ENCODE data around the gene RAB1B.

RAB1B gene

DNA sequence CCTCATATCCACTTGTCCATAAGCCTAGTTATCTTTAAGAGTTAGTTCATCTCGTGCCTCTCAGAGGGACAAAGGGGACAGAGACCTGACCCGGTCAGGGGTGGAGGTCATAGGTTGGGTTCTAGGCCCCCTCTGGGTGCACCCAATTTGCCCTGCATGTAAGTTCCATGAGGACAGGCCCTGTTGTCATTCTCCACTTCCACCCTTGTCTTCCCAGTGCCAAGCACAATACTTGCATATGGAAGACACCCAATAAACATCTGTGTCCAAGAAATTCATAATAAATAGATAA lies 21.8 kb downstream of the RAB1B start:
- H3K4me1 ChIP-seq (ENCODE audit: insufficient read depth, low read length, poor library complexity, severe bottlenecking), result peaks cover 22% of the 10 kb centered on the region
- no peak overlapping the region for H2AFZ ChIP-seq (ENCODE audit: low read length)
- peak overlapping the region; percentile 78 for H3K4me2 ChIP-seq (ENCODE audit: low read depth, low read length, poor library complexity, severe bottlenecking)
- no peaks in the 10 kb centered on the region for H3K9me3 ChIP-seq (ENCODE audit: insufficient read depth, low read depth, low read length)
- no peaks in the 10 kb centered on the region for H3K27me3 ChIP-seq (ENCODE audit: insufficient read depth, low read length, poor library complexity, severe bottlenecking)
- TF ChIP-seq, protein P1, sequence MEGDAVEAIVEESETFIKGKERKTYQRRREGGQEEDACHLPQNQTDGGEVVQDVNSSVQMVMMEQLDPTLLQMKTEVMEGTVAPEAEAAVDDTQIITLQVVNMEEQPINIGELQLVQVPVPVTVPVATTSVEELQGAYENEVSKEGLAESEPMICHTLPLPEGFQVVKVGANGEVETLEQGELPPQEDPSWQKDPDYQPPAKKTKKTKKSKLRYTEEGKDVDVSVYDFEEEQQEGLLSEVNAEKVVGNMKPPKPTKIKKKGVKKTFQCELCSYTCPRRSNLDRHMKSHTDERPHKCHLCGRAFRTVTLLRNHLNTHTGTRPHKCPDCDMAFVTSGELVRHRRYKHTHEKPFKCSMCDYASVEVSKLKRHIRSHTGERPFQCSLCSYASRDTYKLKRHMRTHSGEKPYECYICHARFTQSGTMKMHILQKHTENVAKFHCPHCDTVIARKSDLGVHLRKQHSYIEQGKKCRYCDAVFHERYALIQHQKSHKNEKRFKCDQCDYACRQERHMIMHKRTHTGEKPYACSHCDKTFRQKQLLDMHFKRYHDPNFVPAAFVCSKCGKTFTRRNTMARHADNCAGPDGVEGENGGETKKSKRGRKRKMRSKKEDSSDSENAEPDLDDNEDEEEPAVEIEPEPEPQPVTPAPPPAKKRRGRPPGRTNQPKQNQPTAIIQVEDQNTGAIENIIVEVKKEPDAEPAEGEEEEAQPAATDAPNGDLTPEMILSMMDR (conservative IDR thresholded peaks at IDR 0.05; ENCODE audit: low read length), result no peak
- no peak for TF ChIP-seq EZH2phosphoT487 (IDR thresholded peaks at IDR 0.05; ENCODE audit: borderline replicate concordance)
- H3K36me3 ChIP-seq (ENCODE audit: insufficient read depth, low read length), result no peaks in the 10 kb centered on the region
- no peak overlapping the region for H3K9ac ChIP-seq (ENCODE audit: low read depth, low read length, poor library complexity, severe bottlenecking)
- no peaks in the 10 kb centered on the region for H3F3A ChIP-seq (ENCODE audit: low read depth)
- H3K4me3 ChIP-seq (ENCODE audit: low read length, poor library complexity, severe bottlenecking), result peak overlapping the region; percentile 95
- H3K79me2 ChIP-seq (ENCODE audit: insufficient read depth, low read length), result peaks cover 14% of the 10 kb centered on the region
- H3K9me2 ChIP-seq (replicated peaks; ENCODE audit: low read depth, low read length), result no peaks in the 10 kb centered on the region
- no peaks in the 10 kb centered on the region for H4K20me1 ChIP-seq (ENCODE audit: insufficient read depth, low read length, poor library complexity, severe bottlenecking)

DNA sequence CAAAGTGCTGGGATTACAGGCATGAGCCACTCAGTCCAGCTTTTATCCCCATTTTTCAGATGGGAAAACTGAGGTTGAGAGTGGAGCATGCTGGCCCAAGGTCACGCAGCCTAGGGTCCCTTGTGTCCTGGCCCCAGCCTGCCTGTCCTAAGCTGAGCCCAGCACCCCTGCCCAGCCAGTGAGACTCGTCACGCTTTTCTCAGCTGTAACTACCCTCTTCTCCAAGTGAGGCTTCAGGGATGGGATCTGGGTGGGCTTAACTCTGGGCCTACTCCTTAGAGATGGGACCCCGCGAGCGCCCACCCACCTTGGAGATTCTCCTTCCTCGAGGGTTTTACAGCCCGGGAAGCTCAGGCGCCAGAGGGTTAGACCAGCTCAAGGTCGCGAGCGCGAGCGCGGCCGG lies 22.9 kb downstream of the RAB1B start:
- TF ChIP-seq EZH2phosphoT487 (IDR thresholded peaks at IDR 0.05; ENCODE audit: borderline replicate concordance), result no peak
- TF ChIP-seq, protein P1 (conservative IDR thresholded peaks at IDR 0.05; ENCODE audit: low read length), result no peak
- H3K4me1 ChIP-seq (ENCODE audit: insufficient read depth, low read length, poor library complexity, severe bottlenecking), result peaks cover 22% of the 10 kb centered on the region
- H2AFZ ChIP-seq (ENCODE audit: low read length), result no peak overlapping the region
- no peaks in the 10 kb centered on the region for H3K36me3 ChIP-seq (ENCODE audit: insufficient read depth, low read length)
- H3K4me3 ChIP-seq (ENCODE audit: low read length, poor library complexity, severe bottlenecking), result no peak overlapping the region
- H3K9ac ChIP-seq (ENCODE audit: low read depth, low read length, poor library complexity, severe bottlenecking), result no peak overlapping the region
- H3K4me2 ChIP-seq (ENCODE audit: low read depth, low read length, poor library complexity, severe bottlenecking), result no peak overlapping the region
- H3K79me2 ChIP-seq (ENCODE audit: insufficient read depth, low read length), result peaks cover 14% of the 10 kb centered on the region
- no peaks in the 10 kb centered on the region for H3K27me3 ChIP-seq (ENCODE audit: insufficient read depth, low read length, poor library complexity, severe bottlenecking)
- H3K9me3 ChIP-seq (ENCODE audit: insufficient read depth, low read depth, low read length), result no peaks in the 10 kb centered on the region
- H4K20me1 ChIP-seq (ENCODE audit: insufficient read depth, low read length, poor library complexity, severe bottlenecking), result no peaks in the 10 kb centered on the region
- H3F3A ChIP-seq (ENCODE audit: low read depth), result no peaks in the 10 kb centered on the region
- no peaks in the 10 kb centered on the region for H3K9me2 ChIP-seq (replicated peaks; ENCODE audit: low read depth, low read length)

DNA sequence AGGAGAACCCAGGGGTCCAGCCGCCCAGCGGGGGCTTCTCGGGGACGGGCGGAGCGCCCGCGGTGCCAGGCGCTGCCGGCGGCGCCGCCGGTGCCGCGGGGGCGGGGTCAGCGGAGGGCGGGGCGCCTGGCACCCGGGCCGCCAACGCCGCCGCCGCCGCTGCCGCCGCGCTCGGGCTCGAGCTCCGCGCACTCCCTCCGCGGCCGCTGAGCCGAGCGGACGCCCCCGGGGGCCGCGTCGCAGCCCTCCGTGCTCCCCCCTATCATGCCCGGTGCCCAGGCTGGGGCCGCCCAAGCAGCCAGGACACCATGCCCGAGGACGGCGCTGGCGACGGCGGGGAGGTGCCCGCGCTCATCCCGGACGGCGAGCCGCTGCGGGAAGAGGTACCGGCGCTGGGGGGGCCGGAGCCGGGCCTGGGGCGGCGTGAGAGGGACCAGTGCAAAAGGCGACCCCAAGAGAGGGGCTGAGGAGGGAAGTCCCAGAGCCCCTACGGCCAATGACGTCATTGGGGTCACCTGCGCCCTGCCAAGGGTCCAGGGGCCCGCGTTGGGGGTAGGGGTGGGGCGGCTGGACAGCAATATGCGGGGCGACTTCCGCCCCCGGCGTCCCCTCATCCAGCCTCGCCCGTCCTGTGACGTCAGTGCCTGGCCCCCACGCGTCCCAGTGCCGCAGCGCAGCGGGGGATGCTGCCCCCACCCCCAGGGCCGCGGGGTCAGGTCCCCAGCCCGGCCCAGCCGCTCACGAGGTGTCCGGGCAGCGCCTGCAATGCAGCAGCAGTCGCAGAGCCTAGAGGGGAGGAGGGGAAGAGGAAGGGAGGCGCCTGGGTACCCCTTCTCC lies 23.5 kb downstream of the RAB1B start, which contains the start of gene TMEM151A:
TSS of gene TMEM151A (plus strand) at position 189 of the 837 bp plus-strand sequence. CDS start at position 309, 120 bp downstream.
- no peak within 1 kb of the TSS for H3K9ac ChIP-seq (ENCODE audit: low read depth, low read length, poor library complexity, severe bottlenecking)
- no peaks in the 10 kb centered on the region for H3F3A ChIP-seq (ENCODE audit: low read depth)
- no peak within 1 kb of the TSS for H3K4me2 ChIP-seq (ENCODE audit: low read depth, low read length, poor library complexity, severe bottlenecking)
- TF ChIP-seq, protein P1 (conservative IDR thresholded peaks at IDR 0.05; ENCODE audit: low read length), result no peak
- no peak for TF ChIP-seq EZH2phosphoT487 (IDR thresholded peaks at IDR 0.05; ENCODE audit: borderline replicate concordance)
- no peak within 1 kb of the TSS for H3K4me3 ChIP-seq (ENCODE audit: low read length, poor library complexity, severe bottlenecking)
- H2AFZ ChIP-seq (ENCODE audit: low read length), result no peak within 1 kb of the TSS
- no peaks in the 10 kb centered on the region for H3K36me3 ChIP-seq (ENCODE audit: insufficient read depth, low read length)
- peaks cover 22% of the 10 kb centered on the region for H3K4me1 ChIP-seq (ENCODE audit: insufficient read depth, low read length, poor library complexity, severe bottlenecking)
- no peaks in the 10 kb centered on the region for H3K27me3 ChIP-seq (ENCODE audit: insufficient read depth, low read length, poor library complexity, severe bottlenecking)
- H3K9me3 ChIP-seq (ENCODE audit: insufficient read depth, low read depth, low read length), result no peaks in the 10 kb centered on the region
- H4K20me1 ChIP-seq (ENCODE audit: insufficient read depth, low read length, poor library complexity, severe bottlenecking), result no peaks in the 10 kb centered on the region
- peaks cover 14% of the 10 kb centered on the region for H3K79me2 ChIP-seq (ENCODE audit: insufficient read depth, low read length)
- H3K9me2 ChIP-seq (replicated peaks; ENCODE audit: low read depth, low read length), result no peaks in the 10 kb centered on the region

Data from Loucy (cell line).